HepG2 (cell line): ENCODE measurements around the gene TNS1. TPM values are rescaled to one million over a fixed set of nuclear protein-coding genes. Genes with fewer than 3 reads are reported as not detected.

Experiments
- ATAC-seq: fragments of 200-7000 bp; cut with Tn5 transposase; 3 replicates; pipeline ENCODE4 v1.9.1; 2020; ENCODE audit warnings: mild to moderate bottlenecking, moderate library complexity
- BruUV-seq: library from RNA; stranded (reverse); fragments of 400-500 nt; replicated peaks from 2 replicates; lab custom pipeline; 2021; lab: Mats Ljungman, UMichigan
- CTCF ChIA-PET: fragments of 300-600 bp; formaldehyde crosslinking; extraction: SDS; loops from one replicate; lab custom pipeline; 2021; ENCODE audit warnings: low total read pairs, inconsistent platforms, low intra/inter-chr PET ratio; lab: Yijun Ruan, JAX
- POLR2A ChIA-PET: fragments of 350-600 bp; sonication (Branson Sonifier 250); formaldehyde crosslinking; loops from one replicate; lab custom pipeline; 2020; ENCODE audit warnings: antibody characterized with exemption, inconsistent platforms; lab: Yijun Ruan, JAX
- DNase-seq: peaks from one replicate; pipeline ENCODE4 v3.0.0-alpha.2; 2015; ENCODE audit warnings: low spot score
- FAIRE-seq: peaks from 3 replicates; lab custom pipeline; 2011; peaks lifted over from hg19 to GRCh38; lab: Jason Lieb, UNC
- H2AFZ ChIP-seq: one replicate; pipeline ENCODE4 v1.6.1; 2011; ENCODE audit warnings: low read length, inconsistent platforms
- H3K27ac ChIP-seq: fragments of 300-600 bp; 3 replicates; pipeline ENCODE4 v1.8.0; 2011; ENCODE audit warnings: mixed run types, mild to moderate bottlenecking, mixed read lengths, low read length, inconsistent platforms; ENCODE audit not compliant: insufficient read depth; ENCODE audit errors: extremely low read length
- H3K27me3 ChIP-seq, 2 experiments: fragments of 200-600 bp in 1 of 2; 2 replicates in 1 of 2; 3 replicates in 1 of 2; pipeline versions ENCODE4 v1.6.0 to v1.8.0; 2011; ENCODE audit warnings: low read length in 2 of 2, mild to moderate bottlenecking in 2 of 2, moderate library complexity in 2 of 2, inconsistent platforms in 1 of 2; ENCODE audit not compliant: insufficient read depth in 2 of 2, control insufficient read depth in 1 of 2
- H3K36me3 ChIP-seq, 2 experiments: fragments of 200-600 bp in 1 of 2; replicated peaks in 1 of 2; 2 replicates in 1 of 2; 3 replicates in 1 of 2; pipeline versions ENCODE4 v1.5.1 to v1.8.0; 2011; ENCODE audit warnings: low read length in 2 of 2, inconsistent platforms in 1 of 2; ENCODE audit not compliant: insufficient read depth in 2 of 2, control insufficient read depth in 1 of 2
- H3K4me1 ChIP-seq: 2 replicates; pipeline ENCODE4 v1.5.1; 2012; ENCODE audit warnings: low read length, inconsistent platforms; ENCODE audit not compliant: insufficient read depth
- H3K4me2 ChIP-seq: 2 replicates; pipeline ENCODE4 v1.6.0; 2011; ENCODE audit warnings: low read depth, low read length, inconsistent platforms
- H3K4me3 ChIP-seq, 3 experiments: fragments of 200-600 bp in 1 of 3; sonication (generic), shearing (Covaris generic) in 1 of 3; replicated peaks in 1 of 3; 2 replicates each; pipeline ENCODE4 v1.5.1; 2011 to 2016; ENCODE audit warnings: low read length in 3 of 3, inconsistent platforms in 2 of 3, low read depth in 2 of 3, mild to moderate bottlenecking in 2 of 3, control low read depth in 1 of 3, mixed read lengths in 1 of 3; ENCODE audit not compliant: insufficient read depth in 1 of 3
- H3K79me2 ChIP-seq: one replicate; pipeline ENCODE4 v1.6.1; 2011; ENCODE audit warnings: low read length, inconsistent platforms; ENCODE audit not compliant: insufficient read depth
- H3K9ac ChIP-seq: 2 replicates; pipeline ENCODE4 v1.6.0; 2011; ENCODE audit warnings: mild to moderate bottlenecking, low read depth, low read length, inconsistent platforms; ENCODE audit not compliant: insufficient read depth
- H3K9me3 ChIP-seq: 2 replicates; pipeline ENCODE4 v1.5.1; 2012; ENCODE audit warnings: mild to moderate bottlenecking, low read length
- H4K20me1 ChIP-seq: 2 replicates; pipeline ENCODE4 v1.6.0; 2011; ENCODE audit warnings: inconsistent platforms, mild to moderate bottlenecking, low read length, moderate library complexity; ENCODE audit not compliant: insufficient read depth
- EP300 ChIP-seq, 3 experiments: sonication (generic) in 1 of 3; formaldehyde crosslinking in 1 of 3; IDR thresholded peaks; 2 replicates each; pipeline versions ENCODE4 v1.5.1 to v1.6.1; 2011 to 2020; ENCODE audit warnings: low read depth in 2 of 3, low read length in 2 of 3, borderline replicate concordance in 1 of 3, improper control_type of control experiment in 1 of 3, mild to moderate bottlenecking in 1 of 3, missing genetic modification reagents in 1 of 3, moderate library complexity in 1 of 3
- KAT7 ChIP-seq: IDR thresholded peaks from 2 replicates; pipeline ENCODE4 v1.6.1; 2018; ENCODE audit warnings: borderline replicate concordance, missing compliant biosample characterization
- REL ChIP-seq: sonication (generic); formaldehyde crosslinking; conservative IDR thresholded peaks from 2 replicates; pipeline ENCODE4 v1.8.0; 2022; ENCODE audit warnings: mild to moderate bottlenecking, missing genetic modification reagents, moderate library complexity
- RFX1 ChIP-seq: fragments of 450-650 bp; IDR thresholded peaks from 2 replicates; pipeline ENCODE4 v1.6.1; 2017
- RFXANK ChIP-seq: IDR thresholded peaks from 2 replicates; pipeline ENCODE4 v1.6.1; 2016
- SALL1 ChIP-seq: sonication (generic); formaldehyde crosslinking; IDR thresholded peaks from 2 replicates; pipeline ENCODE4 v1.8.0; 2022; ENCODE audit warnings: mild to moderate bottlenecking, missing genetic modification reagents
- SALL2 ChIP-seq: sonication (generic); formaldehyde crosslinking; IDR thresholded peaks from 2 replicates; pipeline ENCODE4 v1.8.1; 2023; ENCODE audit warnings: mild to moderate bottlenecking, missing genetic modification reagents, inconsistent platforms
- TCF7 ChIP-seq: sonication (generic); IDR thresholded peaks from 2 replicates; pipeline ENCODE4 v1.6.1; 2016; ENCODE audit warnings: antibody characterized with exemption, low read depth
- ZFP1 ChIP-seq: IDR thresholded peaks from 2 replicates; pipeline ENCODE4 v1.6.1; 2016
- ZMYM3 ChIP-seq: sonication (generic); formaldehyde crosslinking; IDR thresholded peaks from 2 replicates; pipeline ENCODE4 v1.5.1; 2020; ENCODE audit warnings: mild to moderate bottlenecking, missing genetic modification reagents
- ZNF510 ChIP-seq: sonication (generic); formaldehyde crosslinking; IDR thresholded peaks from 2 replicates; pipeline ENCODE4 v1.4.0; 2020; ENCODE audit warnings: low read depth, mild to moderate bottlenecking, missing genetic modification reagents
- ZNF552 ChIP-seq: sonication (generic); formaldehyde crosslinking; IDR thresholded peaks from 2 replicates; pipeline ENCODE4 v1.9.0; 2022; ENCODE audit warnings: missing genetic modification reagents, mild to moderate bottlenecking, borderline replicate concordance
- ZNF629 ChIP-seq: sonication (generic); formaldehyde crosslinking; conservative IDR thresholded peaks from 2 replicates; pipeline ENCODE4 v1.5.0; 2020; ENCODE audit warnings: missing genetic modification reagents
- WGBS: methylation state at CpG from one replicate; pipeline ENCODE4 v1.1.6; 2017; ENCODE audit warnings: low lambda C conversion rate; 5-methylcytosine and 5-hydroxymethylcytosine counted together
- in situ Hi-C: cut with HindIII; loops from 2 replicates; pipeline ENCODE4 v1.10.0; 2017; ENCODE audit warnings: low pct_unique_long_range_greater_than_20kb; ENCODE audit not compliant: extremely low pct_ligation_motif_present
- intact Hi-C: fragments of 100-400 bp; cut with micrococcal nuclease; formaldehyde crosslinking; loops from one replicate; pipeline ENCODE4 v1.10.0; 2022; ENCODE audit not compliant: unreplicated experiment
- polyA plus RNA-seq, 8 experiments: library from polyadenylated mRNA; depleted of rRNA in 3 of 8; stranded (reverse) in 7 of 8; unstranded in 1 of 8; fragments of >200 nt; fragmentation: Illumina TruSeq in 4 of 8; extraction: Trizol in 4 of 8; gene quantifications; 2 replicates each; pipeline versions ENCODE4 v1.2.1 to v1.2.3, GENCODE V29; 2011 to 2016; ENCODE audit warnings: low read depth in 4 of 8, missing spikeins in 1 of 8, mixed read lengths in 1 of 8; ENCODE audit not compliant: insufficient read depth in 1 of 8
- total RNA-seq, 5 experiments: library from RNA; depleted of rRNA; stranded (reverse); fragments of >200 nt; fragmentation: Illumina TruSeq; extraction: Trizol; gene quantifications; 2 replicates each; pipeline ENCODE4 v1.2.3, GENCODE V29; 2016; ENCODE audit warnings: low read depth in 1 of 5
- TF ChIP-seq, protein P1 (sequence below): sonication (generic); formaldehyde crosslinking; IDR thresholded peaks from 2 replicates; pipeline ENCODE4 v1.5.0; 2020; ENCODE audit warnings: mild to moderate bottlenecking, missing genetic modification reagents, borderline replicate concordance
- TF ChIP-seq, protein P2 (sequence below): sonication (generic); formaldehyde crosslinking; IDR thresholded peaks from 2 replicates; pipeline ENCODE4 v1.4.0; 2020; ENCODE audit warnings: missing genetic modification reagents

Gene TNS1
- total and polyA plus RNA-seq, 2 of the 13 experiments (the other 11 are each of a cell fraction or from before 2014, with no cell fraction given), result 1.9 to 118 TPM

DNA sequence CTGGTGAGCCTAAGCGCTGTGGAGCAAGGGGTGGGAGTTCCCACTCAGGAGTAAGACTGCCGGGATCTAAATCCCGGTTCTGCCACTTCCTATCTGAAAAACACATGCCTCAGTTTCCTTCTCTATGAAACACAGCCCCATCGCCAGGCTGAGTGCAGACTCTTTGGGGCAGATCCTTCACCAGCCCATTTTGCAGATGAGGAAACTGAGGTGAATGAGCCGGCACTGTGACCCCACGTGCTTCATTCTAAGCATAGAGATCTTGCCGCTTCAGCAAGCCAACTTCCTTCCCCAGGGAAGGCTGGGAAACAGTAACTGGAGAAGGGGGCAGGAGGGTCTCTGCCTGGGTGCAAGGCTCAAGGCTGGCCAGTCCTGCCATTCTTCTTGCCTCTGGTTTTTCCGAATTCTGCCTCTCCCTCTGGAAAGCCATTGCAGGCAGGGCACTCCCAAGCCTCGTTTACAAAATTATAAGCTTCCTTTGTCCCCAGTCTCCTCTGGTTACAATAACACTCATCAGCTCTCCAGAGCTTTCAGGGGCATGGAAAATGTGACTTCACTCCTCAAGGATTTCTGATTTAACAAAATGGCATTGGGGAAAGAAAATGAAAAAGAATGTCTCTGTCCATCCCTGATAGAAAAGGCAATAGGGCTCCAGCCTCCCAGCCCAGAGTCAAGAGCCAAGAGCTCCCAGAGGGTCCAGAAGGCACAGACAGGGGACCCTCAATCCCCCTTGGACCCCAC lies 249.2 kb downstream of the TNS1 start:
- POLR2A ChIA-PET, result no interaction called here
- no peak overlapping the region for H3K27ac ChIP-seq

More for the DNA sequence above, 249.2 kb downstream of the TNS1 start:
- CTCF ChIA-PET, result no interaction called here
- Histone ChIP-seq H4K20me1 (peaks cover 4% of the 10 kb centered on the region; the same call in 1 of the 2 replicates), H2AFZ (no peak overlapping the region), H3K4me2 (no peak overlapping the region), H3K9ac (no peak overlapping the region), H3K79me2 (no peaks in the 10 kb centered on the region), H3K4me1 (no peaks in the 10 kb centered on the region), H3K4me3 (no peak overlapping the region), H3K36me3 (no peaks in the 10 kb centered on the region), H3K27me3 (peaks cover 1 to 25% of the 10 kb centered on the region in 2 experiments; a peak in 3 of 5 replicates), H3K9me3 (no peaks in the 10 kb centered on the region)
- WGBS, result 12% methylated on average over 8 of the region's 9 CpGs
- no peak for FAIRE-seq
- ATAC-seq, result no peak
- intact Hi-C loops, result no loop called here
- BruUV-seq, result no TSS peak
- no peak for TF ChIP-seq SALL1 (CRISPR knock-in tag)
- no peak for TF ChIP-seq ZNF552 (CRISPR knock-in tag)
- no peak for TF ChIP-seq RFX1
- TF ChIP-seq KAT7 (CRISPR knock-in tag), result no peak
- TF ChIP-seq ZFP1 (CRISPR knock-in tag), result no peak
- peak; percentile 70 for TF ChIP-seq ZNF629
- TF ChIP-seq ZNF510 (CRISPR knock-in tag), result no peak
- 0 out of 2 replicates have a peak, but pooled peaks have one; percentile 43 for TF ChIP-seq ZMYM3 (CRISPR knock-in tag)
- TF ChIP-seq, protein P1, sequence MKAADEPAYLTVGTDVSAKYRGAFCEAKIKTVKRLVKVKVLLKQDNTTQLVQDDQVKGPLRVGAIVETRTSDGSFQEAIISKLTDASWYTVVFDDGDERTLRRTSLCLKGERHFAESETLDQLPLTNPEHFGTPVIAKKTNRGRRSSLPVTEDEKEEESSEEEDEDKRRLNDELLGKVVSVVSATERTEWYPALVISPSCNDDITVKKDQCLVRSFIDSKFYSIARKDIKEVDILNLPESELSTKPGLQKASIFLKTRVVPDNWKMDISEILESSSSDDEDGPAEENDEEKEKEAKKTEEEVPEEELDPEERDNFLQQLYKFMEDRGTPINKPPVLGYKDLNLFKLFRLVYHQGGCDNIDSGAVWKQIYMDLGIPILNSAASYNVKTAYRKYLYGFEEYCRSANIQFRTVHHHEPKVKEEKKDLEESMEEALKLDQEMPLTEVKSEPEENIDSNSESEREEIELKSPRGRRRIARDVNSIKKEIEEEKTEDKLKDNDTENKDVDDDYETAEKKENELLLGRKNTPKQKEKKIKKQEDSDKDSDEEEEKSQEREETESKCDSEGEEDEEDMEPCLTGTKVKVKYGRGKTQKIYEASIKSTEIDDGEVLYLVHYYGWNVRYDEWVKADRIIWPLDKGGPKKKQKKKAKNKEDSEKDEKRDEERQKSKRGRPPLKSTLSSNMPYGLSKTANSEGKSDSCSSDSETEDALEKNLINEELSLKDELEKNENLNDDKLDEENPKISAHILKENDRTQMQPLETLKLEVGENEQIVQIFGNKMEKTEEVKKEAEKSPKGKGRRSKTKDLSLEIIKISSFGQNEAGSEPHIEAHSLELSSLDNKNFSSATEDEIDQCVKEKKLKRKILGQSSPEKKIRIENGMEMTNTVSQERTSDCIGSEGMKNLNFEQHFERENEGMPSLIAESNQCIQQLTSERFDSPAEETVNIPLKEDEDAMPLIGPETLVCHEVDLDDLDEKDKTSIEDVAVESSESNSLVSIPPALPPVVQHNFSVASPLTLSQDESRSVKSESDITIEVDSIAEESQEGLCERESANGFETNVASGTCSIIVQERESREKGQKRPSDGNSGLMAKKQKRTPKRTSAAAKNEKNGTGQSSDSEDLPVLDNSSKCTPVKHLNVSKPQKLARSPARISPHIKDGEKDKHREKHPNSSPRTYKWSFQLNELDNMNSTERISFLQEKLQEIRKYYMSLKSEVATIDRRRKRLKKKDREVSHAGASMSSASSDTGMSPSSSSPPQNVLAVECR (CRISPR knock-in tag), result no peak
- TF ChIP-seq, protein P2, sequence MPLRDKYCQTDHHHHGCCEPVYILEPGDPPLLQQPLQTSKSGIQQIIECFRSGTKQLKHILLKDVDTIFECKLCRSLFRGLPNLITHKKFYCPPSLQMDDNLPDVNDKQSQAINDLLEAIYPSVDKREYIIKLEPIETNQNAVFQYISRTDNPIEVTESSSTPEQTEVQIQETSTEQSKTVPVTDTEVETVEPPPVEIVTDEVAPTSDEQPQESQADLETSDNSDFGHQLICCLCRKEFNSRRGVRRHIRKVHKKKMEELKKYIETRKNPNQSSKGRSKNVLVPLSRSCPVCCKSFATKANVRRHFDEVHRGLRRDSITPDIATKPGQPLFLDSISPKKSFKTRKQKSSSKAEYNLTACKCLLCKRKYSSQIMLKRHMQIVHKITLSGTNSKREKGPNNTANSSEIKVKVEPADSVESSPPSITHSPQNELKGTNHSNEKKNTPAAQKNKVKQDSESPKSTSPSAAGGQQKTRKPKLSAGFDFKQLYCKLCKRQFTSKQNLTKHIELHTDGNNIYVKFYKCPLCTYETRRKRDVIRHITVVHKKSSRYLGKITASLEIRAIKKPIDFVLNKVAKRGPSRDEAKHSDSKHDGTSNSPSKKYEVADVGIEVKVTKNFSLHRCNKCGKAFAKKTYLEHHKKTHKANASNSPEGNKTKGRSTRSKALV (CRISPR knock-in tag), result no peak
- no peak for TF ChIP-seq TCF7
- no peak for TF ChIP-seq EP300 (IDR thresholded peaks at IDR 0.05; ENCODE audit: low read depth in 2 of 2, low read length in 2 of 2)
- no peak for TF ChIP-seq EP300 (CRISPR knock-in tag; IDR thresholded peaks at IDR 0.05; ENCODE audit: borderline replicate concordance)
- no peak for TF ChIP-seq RFXANK (CRISPR knock-in tag)
- no peak for TF ChIP-seq REL (CRISPR knock-in tag)
- TF ChIP-seq SALL2 (CRISPR knock-in tag), result no peak
- in situ Hi-C loops, result loop anchor here (10.0 kb wide), 1 partner anchor 1069 kb away; no protein-coding TSS in a partner anchor
- DNase-seq, result no peak
